Ishikawa (cell line): ENCODE data around the gene CCDC146.

Source experiments
- MAX ChIP-seq: IDR thresholded peaks from 2 replicates; pipeline ENCODE4 v1.6.1; 2012
- NFIC ChIP-seq: IDR thresholded peaks from 2 replicates; pipeline ENCODE4 v1.6.1; 2012
- TAF1 ChIP-seq: IDR thresholded peaks from 2 replicates; pipeline ENCODE4 v1.6.1; 2012; ENCODE audit warnings: low read depth, mild to moderate bottlenecking
- TCF12 ChIP-seq: IDR thresholded peaks from 2 replicates; pipeline ENCODE4 v1.6.1; 2012; ENCODE audit warnings: low read depth
- USF1 ChIP-seq: IDR thresholded peaks from 2 replicates; pipeline ENCODE4 v1.6.1; 2012

GRCh38 chr7:77202481-77202976 lies 80.1 kb downstream of the CCDC146 start:
- TF ChIP-seq TAF1 (no peak), NFIC (no peak), USF1 (no peak), MAX (no peak), TCF12 (no peak)
